ENCODE results near the gene GSE1.

The GSE1 gene

DNA sequence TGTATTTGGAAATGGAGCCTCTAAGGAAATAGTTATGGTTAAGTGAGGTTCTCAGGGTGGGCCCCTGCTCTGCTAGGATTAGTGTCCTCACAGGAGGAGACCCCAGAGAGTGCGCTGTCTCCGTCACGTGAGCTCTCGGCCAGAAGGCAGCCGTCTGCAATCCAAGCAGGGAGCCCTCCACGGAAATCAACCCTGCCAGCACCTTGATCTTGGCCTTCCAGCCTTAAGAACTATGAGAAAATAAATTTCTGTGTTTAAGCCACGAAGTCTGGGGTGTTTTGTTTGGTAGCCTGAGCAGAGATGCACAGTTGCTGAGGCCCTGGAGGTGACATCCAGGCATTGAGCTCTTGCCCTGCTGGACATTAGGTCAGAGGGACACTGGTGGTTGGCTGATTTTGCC, 32.4 kb upstream of the GSE1 start:
- no peak for TF ChIP-seq Cebpa-rat (IDR thresholded peaks at IDR 0.05)
- Histone ChIP-seq H3K4me3 (no peak overlapping the region), H3K36me3 (0 out of 2 replicates have a peak, but pooled peaks cover 5% of the 10 kb centered on the region), H3K4me1 (peaks cover 100% of the 10 kb centered on the region), H3K27ac (peak overlapping the region; percentile 81), H3K9me3 (no peaks in the 10 kb centered on the region), H3K4me2 (peak overlapping the region; percentile 95), H4K20me1 (peaks cover 94% of the 10 kb centered on the region), H3K9ac (0 out of 2 replicates have a peak overlapping the region, but pooled peaks have one; percentile 64), H3K27me3 (no peaks in the 10 kb centered on the region)

GRCh38 chr16:85582229-85582991, 30.7 kb upstream of the GSE1 start:
- Histone ChIP-seq H3K9me3 (no peaks in the 10 kb centered on the region), H4K20me1 (peaks cover 94% of the 10 kb centered on the region), H3K4me3 (peak overlapping the region; percentile 56), H3K4me2 (peak overlapping the region; percentile 95), H3K27ac (peak overlapping the region; percentile 81), H3K9ac (peak overlapping the region; percentile 64), H3K27me3 (no peaks in the 10 kb centered on the region), H3K4me1 (peaks cover 100% of the 10 kb centered on the region), H3K36me3 (0 out of 2 replicates have a peak, but pooled peaks cover 5% of the 10 kb centered on the region)
- no peak for TF ChIP-seq Cebpa-rat (IDR thresholded peaks at IDR 0.05)

GRCh38 chr16:85583491-85584181, 29.5 kb upstream of the GSE1 start:
- Histone ChIP-seq H3K4me2 (peak overlapping the region; percentile 95), H3K36me3 (0 out of 2 replicates have a peak, but pooled peaks cover 5% of the 10 kb centered on the region), H3K27ac (peak overlapping the region; percentile 81), H3K9ac (peak overlapping the region; percentile 64), H3K4me3 (peak overlapping the region; percentile 33; the same call in 1 of the 2 replicates), H3K4me1 (peaks cover 100% of the 10 kb centered on the region), H3K27me3 (no peaks in the 10 kb centered on the region), H3K9me3 (no peaks in the 10 kb centered on the region), H4K20me1 (peaks cover 94% of the 10 kb centered on the region)
- TF ChIP-seq Cebpa-rat (IDR thresholded peaks at IDR 0.05): no peak

- Histone ChIP-seq H3K27ac (peak overlapping the region; percentile 81), H3K27me3 (no peaks in the 10 kb centered on the region), H3K4me2 (peak overlapping the region; percentile 95), H3K36me3 (0 out of 2 replicates have a peak, but pooled peaks cover 5% of the 10 kb centered on the region), H3K9ac (peak overlapping the region; percentile 64; the same call in 1 of the 2 replicates), H4K20me1 (peaks cover 93% of the 10 kb centered on the region), H3K4me3 (peak overlapping the region; percentile 33; the same call in 1 of the 2 replicates), H3K4me1 (peaks cover 100% of the 10 kb centered on the region), H3K9me3 (no peaks in the 10 kb centered on the region)
- no peak for TF ChIP-seq Cebpa-rat (IDR thresholded peaks at IDR 0.05)
These were observed 28.9 kb upstream of the GSE1 start for GRCh38 chr16:85584267-85584666.

DNA sequence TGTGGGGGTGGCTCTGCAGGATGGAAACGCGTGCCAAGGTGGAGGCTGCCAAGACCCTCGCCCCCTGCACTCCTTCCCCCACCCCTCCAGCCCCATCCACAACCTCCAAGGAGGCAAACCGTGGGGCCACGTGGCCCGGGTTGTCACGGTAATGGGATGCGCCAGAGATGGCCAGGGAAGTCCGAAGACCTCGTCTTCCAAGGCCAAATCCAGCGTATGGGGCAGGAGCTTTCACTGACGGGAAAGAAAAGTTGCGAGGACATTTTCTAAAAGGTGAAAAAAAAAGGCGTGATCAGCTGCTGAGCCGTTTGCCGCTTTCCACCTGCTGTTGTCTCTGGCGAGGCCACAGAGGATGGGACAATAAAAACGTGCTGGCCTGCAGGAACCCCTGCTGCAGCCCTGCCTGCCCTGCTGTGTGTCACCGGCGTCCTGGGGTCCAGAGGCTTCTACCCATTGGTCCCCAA, 28.3 kb upstream of the GSE1 start:
- Histone ChIP-seq H4K20me1 (peaks cover 87% of the 10 kb centered on the region; the same call in 1 of the 2 replicates), H3K27me3 (no peaks in the 10 kb centered on the region), H3K4me3 (no peak overlapping the region), H3K4me2 (peak overlapping the region; percentile 95), H3K4me1 (peaks cover 100% of the 10 kb centered on the region), H3K36me3 (0 out of 2 replicates have a peak, but pooled peaks cover 5% of the 10 kb centered on the region), H3K9me3 (no peaks in the 10 kb centered on the region), H3K27ac (peak overlapping the region; percentile 79), H3K9ac (peak overlapping the region; percentile 0; the same call in 1 of the 2 replicates)
- TF ChIP-seq Cebpa-rat (IDR thresholded peaks at IDR 0.05): no peak

DNA sequence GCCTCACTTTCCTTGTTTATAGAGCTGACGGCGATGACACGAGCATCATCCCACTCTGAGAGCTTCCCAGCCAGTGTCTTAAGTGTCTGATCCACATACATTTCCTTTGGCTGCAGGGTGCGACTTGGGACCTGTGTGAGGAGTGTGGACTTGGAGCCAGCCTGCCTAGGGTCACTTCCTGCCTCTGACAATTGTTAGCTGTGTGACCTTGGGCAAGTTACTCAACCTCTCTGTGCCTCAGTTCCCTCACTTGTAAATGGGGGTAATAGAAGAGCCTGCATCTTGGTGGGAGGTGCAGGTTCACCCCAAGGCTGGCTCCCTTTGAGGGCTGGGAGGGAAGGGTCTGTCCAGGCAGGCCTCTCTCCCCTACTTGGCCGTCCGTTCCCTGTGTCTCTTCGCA, 27.4 kb upstream of the GSE1 start:
- H3K4me1 ChIP-seq: peaks cover 100% of the 10 kb centered on the region
- peaks cover 81% of the 10 kb centered on the region; the same call in 1 of the 2 replicates for H4K20me1 ChIP-seq
- H3K27me3 ChIP-seq: no peaks in the 10 kb centered on the region
- H3K27ac ChIP-seq: peak overlapping the region; percentile 79
- peak overlapping the region; percentile 95 for H3K4me2 ChIP-seq
- H3K36me3 ChIP-seq: 0 out of 2 replicates have a peak, but pooled peaks cover under 1% of the 10 kb centered on the region
- no peak for TF ChIP-seq Cebpa-rat (IDR thresholded peaks at IDR 0.05)
- peak overlapping the region; percentile 62; the same call in 1 of the 2 replicates for H3K9ac ChIP-seq
- H3K9me3 ChIP-seq: no peaks in the 10 kb centered on the region
- no peak overlapping the region for H3K4me3 ChIP-seq

- Histone ChIP-seq H3K4me1 (peaks cover 100% of the 10 kb centered on the region), H3K27me3 (no peaks in the 10 kb centered on the region), H3K27ac (peak overlapping the region; percentile 79), H3K4me2 (peak overlapping the region; percentile 95), H3K36me3 (no peaks in the 10 kb centered on the region), H3K4me3 (peak overlapping the region; percentile 47; the same call in 1 of the 2 replicates), H3K9me3 (no peaks in the 10 kb centered on the region), H3K9ac (peak overlapping the region; percentile 62), H4K20me1 (peaks cover 81% of the 10 kb centered on the region; the same call in 1 of the 2 replicates)
- TF ChIP-seq Cebpa-rat (IDR thresholded peaks at IDR 0.05): no peak
These were observed 26.6 kb upstream of the GSE1 start for GRCh38 chr16:85586380-85587104.

- no peaks in the 10 kb centered on the region for H3K27me3 ChIP-seq
- H3K4me1 ChIP-seq: peaks cover 100% of the 10 kb centered on the region
- peak overlapping the region; percentile 50; the same call in 1 of the 2 replicates for H3K9ac ChIP-seq
- no peak for TF ChIP-seq Cebpa-rat (IDR thresholded peaks at IDR 0.05)
- H3K27ac ChIP-seq: peak overlapping the region; percentile 79
- peaks cover 81% of the 10 kb centered on the region; the same call in 1 of the 2 replicates for H4K20me1 ChIP-seq
- no peaks in the 10 kb centered on the region for H3K9me3 ChIP-seq
- peak overlapping the region; percentile 95 for H3K4me2 ChIP-seq
- no peak overlapping the region for H3K4me3 ChIP-seq
- H3K36me3 ChIP-seq: no peaks in the 10 kb centered on the region
These were observed 25.2 kb upstream of the GSE1 start for GRCh38 chr16:85587762-85588556.
